GM18511 (cell line): ENCODE data around the gene OCA2.

Experiments used
- ATAC-seq: cut with Tn5 transposase; IDR thresholded peaks from one replicate; pipeline ENCODE4 v1.9.1; 2021; ENCODE audit warnings: mild to moderate bottlenecking, moderate library complexity; ENCODE audit not compliant: unreplicated experiment

The OCA2 gene

GRCh38 chr15:27885201-27885600 lies 213.9 kb downstream of the OCA2 start:
- ATAC-seq, result no peak

- ATAC-seq, result no peak
Measured at GRCh38 chr15:27884726-27885125, 214.4 kb downstream of the OCA2 start.

GRCh38 chr15:27878841-27879240 lies 220.3 kb downstream of the OCA2 start:
- no peak for ATAC-seq

- ATAC-seq, result no peak
Measured at GRCh38 chr15:27873828-27874227, 225.3 kb downstream of the OCA2 start.

DNA sequence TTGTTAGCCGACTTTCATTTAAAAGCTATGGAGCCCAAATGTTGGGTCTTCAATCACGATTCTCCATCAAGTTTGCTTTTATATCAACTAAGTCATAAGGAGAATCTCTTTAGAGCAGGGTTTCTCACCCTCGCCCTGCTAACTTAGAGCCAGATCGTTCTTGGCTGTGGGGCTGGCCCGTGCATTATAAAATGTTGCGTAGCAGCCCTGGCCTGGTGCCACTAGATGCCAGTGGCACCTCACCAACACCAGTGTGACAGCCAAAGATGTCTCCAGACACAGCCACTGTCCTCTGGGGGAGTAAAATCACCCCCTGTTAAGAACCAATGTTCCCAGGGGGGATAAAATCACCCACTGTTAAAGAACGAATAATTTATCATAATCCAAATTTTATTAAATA lies 226.1 kb downstream of the OCA2 start:
- no peak for ATAC-seq

DNA sequence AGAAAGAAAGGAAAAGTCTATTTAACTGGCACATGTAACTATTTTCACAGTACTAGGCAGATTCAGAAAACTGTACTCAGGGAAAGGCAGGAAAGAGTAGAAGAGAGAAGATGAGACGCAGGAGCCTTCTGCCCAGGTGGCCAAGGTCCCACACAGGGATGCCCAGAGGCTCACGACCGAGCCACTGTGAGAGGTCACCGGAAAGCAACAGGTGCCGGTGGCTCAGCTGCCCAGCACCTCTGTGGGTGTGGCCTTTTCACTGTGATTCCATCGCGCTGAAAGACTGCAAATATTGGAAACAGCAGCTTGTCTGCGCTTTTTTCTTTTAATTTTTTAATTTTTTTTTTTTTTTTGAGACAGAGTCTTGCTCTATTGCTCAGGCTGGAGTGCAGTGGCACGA lies 226.8 kb downstream of the OCA2 start:
- ATAC-seq, result no peak

- no peak for ATAC-seq
Measured at GRCh38 chr15:27871902-27872260, 227.2 kb downstream of the OCA2 start.

DNA sequence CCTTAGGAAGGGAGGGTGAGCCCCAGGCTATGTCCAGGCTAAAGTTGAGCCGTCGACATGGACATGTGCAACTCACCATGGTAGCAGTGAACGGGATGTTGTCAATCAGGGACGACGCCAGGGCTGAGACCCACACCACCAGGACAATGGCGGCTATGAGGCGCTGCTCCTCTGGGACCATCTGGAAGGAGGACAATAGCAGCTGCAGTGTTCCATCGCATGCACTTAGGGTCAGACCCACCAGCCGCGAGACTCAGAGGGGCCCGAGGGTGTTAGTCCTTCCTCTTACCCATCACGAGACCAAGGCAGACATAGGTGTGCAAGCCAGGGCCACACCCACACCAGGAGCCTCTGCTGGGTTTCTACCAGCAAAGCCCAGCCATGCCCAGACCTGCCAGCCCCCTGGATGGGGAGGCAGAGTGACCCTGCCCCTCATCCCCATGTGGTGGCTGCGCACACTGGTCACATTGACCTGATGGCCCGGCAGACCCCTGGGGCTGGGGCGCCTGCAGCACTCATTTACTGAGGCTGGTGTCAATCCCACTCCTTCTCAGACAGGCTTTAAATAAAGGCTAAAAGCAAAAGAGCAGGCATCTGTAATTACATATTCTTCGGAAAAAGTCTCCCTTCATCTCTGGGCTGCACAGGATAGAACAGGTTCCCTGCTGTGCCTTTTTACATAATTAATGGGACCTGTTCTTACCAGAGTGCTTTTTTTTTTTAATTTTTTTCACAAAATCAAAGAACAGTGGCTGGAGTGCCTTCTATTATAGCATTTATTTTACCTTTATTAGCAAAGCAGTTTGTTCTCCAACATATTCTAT lies 227.8 kb downstream of the OCA2 start:
- ATAC-seq, result no peak

DNA sequence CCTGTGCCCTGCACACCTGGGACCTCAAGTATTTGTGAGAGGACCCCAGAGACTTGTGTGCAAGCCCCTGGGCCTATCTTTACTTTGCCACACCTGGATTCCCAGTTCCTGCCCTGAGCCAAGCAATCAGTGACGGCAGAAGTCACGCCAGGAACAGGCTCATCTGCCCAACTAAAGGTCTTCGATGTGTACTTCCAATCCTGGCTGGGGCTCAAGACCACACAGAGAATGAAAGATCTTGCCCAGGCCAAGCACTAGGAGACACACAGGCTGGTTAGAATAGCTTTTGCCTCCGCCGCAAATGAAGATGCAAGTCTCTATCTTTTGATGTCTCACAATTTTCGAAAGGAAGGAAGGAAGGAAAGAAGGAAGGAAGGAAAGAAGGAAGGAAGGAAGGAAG lies 228.8 kb downstream of the OCA2 start:
- ATAC-seq, result no peak

DNA sequence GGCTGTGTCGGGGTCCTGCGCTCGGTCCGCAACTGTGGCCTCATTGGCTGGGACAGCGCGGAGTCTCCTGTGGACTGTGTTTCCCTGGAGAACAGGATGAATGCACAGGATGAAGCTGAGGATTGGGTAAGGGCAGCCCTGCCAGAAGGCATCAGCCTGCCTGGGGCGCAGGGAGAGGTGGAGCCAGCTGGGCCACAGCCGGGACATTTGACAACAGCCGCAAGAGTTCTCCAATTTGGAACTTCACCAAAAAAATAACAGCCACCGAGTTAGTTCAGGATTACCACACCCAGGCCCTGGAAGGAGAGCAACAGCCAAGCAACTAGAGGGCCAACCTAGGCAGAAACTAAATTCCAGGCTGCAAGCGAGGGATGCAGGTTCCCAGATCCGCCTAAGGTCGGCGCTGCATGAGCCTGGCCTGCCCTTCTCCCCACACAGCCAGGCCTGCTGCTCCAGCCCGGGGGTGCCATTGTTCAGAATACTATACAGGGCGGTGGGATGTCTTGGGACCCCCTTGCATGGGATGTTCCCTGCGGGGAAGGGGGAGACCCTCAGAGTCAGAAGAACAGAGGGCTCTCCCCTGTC lies 229.3 kb downstream of the OCA2 start:
- no peak for ATAC-seq

GRCh38 chr15:27868828-27869404 lies 230.2 kb downstream of the OCA2 start:
- no peak for ATAC-seq

DNA sequence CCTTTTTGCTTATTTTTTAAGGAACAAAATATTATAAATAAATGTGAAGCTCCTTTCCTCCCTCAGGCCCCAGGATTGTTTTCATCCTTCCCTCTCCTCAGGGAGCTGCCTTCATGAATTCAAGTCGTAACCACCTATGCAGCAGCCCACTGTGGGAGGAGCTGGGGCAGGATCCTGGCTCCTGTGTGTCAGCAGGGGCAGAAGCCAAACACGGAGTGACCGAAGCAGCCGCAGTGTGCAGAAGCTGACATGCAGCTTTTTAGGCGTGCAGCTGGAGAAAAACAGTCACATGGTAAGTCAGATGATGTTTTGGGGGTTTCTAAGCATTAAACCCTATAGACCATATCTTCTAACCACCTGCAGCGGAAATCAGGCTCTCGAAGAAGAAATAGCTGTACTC lies 231.3 kb downstream of the OCA2 start:
- no peak for ATAC-seq

DNA sequence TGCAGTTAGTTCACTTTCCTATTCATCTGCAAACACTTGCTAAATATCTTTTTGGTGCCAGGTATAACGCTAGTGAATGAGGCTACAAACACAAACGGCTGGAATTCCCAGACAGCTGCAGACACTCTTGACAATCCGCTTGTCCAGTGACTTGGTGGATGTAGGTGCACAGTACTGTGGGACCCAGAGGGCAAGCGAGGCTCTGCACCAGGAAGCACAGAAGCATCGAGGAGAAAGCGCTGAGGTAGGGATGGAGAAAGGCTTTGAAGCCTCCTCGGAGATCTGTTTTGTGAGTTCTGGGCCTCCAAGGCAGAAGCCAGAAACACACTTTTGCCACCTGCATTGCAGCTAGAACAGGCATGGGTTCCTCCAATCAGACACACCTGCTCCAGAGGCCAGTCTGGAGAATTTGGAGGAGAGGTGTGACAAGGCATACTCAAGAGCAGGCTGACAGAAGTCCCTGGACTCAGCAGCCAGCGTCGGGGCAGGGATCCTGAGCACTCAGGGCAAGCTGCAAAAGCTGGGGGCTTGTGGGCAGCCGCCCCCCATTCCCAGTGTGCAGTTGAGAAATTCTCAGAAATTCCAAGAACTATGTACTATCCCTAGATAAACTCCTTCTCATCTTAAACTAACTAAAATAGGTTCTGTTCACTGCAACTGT lies 232.5 kb downstream of the OCA2 start:
- ATAC-seq, result no peak

GRCh38 chr15:27865926-27866325 lies 233.2 kb downstream of the OCA2 start:
- no peak for ATAC-seq

DNA sequence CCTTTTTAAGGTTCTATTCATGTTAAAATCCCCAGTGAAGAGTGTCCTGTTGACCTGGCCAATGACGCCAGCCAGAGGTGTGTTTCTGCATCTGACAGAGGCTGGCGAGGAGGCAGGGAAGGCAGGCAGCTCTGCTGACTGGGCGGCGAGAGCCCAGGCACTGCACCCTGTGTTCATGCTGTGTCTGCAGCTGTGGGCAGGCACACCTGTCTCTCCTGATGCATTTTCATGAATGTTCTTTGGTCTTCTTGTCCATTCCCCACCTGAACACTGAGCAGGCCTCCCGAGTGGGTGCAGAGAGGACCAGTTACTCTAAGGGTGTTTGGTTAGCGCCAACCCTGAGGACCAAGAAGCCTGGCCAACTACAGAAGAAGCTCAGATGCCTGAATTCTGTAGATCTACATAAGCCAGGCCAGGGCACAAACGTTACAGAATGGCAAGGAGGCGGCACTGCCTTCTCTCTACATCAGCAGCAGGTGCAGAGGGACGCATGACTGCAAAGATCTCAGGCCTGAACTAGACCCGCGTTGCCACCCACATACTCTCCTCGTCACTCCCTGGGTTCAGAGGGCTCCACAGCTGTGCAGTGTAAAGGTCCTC lies 233.7 kb downstream of the OCA2 start:
- no peak for ATAC-seq

DNA sequence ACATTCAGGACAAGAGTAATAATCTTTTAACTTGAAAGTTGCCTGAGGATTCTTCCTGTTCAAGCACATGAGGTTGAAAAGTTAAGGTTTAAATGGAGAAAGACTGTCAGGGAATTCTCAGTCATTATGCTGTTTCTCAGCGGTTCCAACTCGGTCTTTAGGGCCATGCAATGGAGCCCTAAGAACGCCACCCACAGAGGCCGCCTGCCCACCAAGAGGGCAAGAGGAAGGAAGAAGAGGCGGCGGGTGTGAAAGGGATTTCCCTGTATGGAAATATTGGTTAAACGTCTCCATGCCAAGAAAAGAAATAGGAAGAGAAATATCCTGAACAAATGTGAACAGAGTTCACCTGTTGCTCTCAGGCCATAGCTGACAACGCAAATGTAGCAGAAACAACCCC lies 234.4 kb downstream of the OCA2 start:
- no peak for ATAC-seq

GRCh38 chr15:27864086-27864485 lies 235.0 kb downstream of the OCA2 start:
- ATAC-seq, result no peak

- ATAC-seq, result no peak
Measured at GRCh38 chr15:27863000-27863399, 236.1 kb downstream of the OCA2 start.

DNA sequence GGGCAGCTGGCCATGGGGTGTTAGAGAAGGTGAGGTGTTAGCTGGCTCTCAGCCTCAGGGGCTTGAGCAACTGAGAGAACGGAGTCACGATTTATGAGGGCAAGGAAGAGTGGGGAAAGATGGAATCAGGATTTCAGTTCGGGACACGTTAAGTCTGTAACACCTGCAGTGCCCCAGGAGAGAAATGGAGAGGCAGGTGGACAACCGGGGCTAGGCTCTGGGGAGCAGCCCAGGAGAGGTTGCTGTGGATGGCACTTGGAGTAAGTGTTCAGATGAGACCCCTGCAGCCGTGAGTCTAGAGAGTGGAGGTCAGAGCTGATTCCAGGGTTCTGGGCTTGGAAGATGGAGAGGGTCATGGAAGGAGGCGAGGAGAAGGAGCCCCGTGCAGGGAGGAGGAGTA lies 237.9 kb downstream of the OCA2 start:
- no peak for ATAC-seq

- ATAC-seq, result no peak
Measured at GRCh38 chr15:27855137-27855536, 244.0 kb downstream of the OCA2 start.

GRCh38 chr15:27854601-27855000 lies 244.5 kb downstream of the OCA2 start:
- no peak for ATAC-seq
